ENCODE data around the gene PDGFA.

The PDGFA gene

DNA sequence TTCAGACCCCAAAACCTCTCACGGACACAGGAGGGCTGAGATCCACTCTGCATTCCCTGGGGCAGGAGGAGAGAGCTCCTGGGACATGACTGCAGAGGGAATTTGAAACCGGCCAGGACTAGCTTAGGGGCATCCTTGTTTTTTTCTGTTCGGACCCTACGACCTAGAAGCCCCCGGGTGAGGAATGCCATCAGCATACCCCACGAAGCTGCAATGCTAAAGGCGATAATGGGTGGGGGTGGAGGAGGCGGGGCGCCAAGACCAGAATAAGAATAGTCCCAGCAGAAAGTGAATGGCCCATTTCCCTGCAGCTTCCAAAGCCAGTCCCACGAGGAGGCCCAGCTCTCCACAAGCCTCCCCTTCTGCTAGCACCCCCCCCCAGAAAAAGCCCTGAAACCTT lies 4.0 kb downstream of the PDGFA start:
- DNase-seq: no peak

DNA sequence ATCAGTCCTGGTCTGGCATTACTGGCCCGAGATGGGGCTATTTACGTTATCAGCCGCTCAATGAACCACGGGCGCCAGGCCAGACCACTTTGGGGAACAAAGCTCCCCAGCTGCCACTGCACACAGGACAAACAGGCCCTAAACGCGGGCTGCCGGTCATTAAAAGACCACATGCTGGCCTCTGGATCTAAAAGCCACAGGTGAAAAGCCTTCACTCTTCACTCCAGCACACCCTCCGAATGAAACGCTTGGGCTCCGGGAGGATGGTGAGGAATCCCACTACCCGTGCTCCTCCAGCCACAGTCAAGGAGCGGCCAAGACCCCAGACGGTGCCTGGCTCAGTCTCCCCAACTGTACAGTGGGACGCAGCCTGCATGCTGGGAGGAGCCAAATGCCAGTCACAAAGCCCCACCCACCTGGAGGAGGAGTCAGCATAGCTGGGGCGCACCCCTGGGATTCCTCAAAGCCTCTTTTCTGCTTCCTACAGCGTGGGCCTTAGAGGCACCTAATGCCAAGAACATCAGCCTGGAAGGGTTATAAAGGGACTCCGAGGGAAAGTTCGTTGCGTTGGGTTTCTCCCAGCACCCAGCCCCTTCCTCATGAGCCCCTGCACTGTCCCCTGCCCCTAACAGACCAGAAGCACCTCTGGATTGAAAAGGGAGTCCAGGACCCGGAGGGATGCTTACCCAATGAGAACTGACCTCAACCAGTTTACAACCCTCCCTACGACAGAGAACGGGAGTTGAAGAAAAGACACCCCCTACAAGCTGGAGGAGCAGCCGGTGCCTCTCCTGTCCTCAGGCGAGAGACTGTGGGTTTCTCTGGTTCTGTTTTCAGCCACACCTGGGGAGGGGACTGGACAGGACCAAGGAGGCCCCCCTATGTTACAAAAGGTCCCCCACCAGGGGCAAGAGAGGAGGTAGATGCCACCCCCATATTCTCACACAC lies 4.7 kb downstream of the PDGFA start:
- DNase-seq: no peak

DNA sequence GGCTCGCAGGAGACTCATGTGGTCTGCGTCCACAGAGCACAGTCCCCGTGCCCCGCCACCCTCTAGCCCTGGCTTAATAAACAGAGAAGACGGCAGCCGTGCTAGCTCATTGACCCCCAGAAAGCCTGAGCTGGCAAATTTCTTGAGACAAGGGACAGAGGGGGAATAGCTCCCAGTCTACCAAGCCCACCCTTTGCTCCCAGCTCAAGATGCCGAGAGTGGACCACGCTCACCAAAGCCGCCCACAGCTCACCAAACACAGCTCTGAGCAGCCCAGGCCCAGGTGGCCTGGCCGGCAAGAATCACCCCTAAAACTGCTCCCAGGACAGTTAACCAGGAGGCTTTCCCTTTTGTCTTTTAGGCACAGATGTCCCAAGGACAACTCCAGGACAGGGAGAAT lies 5.4 kb downstream of the PDGFA start:
- no peak for DNase-seq

DNA sequence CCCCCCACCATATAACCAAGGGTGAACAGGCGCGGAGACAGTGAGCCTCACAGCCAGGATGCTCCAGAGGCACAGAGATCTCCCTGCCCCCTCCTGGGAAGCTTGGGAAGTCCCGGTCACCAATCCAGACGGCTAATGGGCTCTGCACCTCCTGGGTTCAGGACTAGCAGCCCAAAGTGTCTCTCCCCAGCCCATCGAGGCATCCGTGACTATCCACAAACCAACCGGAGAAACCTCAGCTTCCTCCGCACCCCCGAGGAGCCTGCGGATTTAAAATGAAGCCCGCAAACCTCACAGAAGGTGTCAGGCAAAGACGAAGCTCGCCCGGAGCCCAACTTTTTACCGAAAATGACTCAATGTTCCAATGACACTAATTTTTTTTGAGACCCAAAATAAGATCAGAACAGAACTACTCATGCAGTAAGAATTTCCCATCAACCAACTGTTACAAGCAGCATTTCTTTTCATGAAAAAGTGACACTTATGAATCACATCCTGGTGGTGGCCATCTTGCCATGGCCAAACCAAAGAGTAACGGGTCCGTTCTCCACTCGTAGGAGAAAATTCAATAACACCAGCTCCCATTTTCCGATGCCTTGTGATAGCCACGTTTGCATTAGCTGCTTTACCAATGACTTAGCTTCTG lies 6.0 kb downstream of the PDGFA start:
- no peak for DNase-seq

DNA sequence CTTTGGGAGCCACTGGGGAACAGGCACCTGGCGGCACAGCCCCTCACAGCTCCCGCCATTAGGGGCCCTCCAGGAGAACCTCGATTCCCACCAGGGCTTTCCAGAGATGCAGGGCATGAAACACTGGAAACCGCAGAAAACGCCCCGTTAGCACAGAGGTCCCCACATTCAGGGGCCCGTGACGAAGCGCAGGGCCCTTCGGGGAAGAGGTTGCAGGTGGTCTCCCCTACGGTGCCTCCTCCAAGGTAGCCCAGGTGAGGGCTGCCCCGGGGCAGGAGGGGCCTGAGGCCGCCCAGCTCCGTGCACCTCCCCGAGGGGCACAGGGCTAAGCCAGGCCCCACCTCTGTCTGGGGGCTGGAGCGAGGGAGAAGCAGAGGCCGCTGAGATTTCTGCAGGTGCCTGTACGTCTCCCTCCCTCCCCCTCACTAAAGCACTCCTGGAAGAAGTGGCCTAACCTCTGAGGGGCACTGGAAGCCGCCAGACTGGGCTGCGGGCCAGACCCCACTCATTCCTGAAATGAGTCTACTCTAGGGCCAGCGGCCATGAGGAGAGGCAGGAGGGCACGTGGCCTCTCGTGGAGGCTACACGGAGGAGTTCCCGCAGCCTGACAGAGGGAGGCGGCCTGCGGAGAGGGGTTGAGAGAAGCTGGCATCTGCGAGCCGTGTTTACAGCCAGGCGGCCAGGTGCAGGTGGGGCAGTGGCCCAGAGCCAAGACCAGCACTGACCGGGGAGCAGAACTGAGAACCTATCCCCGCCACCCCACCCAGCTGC lies 6.9 kb downstream of the PDGFA start:
- DNase-seq: no peak

DNA sequence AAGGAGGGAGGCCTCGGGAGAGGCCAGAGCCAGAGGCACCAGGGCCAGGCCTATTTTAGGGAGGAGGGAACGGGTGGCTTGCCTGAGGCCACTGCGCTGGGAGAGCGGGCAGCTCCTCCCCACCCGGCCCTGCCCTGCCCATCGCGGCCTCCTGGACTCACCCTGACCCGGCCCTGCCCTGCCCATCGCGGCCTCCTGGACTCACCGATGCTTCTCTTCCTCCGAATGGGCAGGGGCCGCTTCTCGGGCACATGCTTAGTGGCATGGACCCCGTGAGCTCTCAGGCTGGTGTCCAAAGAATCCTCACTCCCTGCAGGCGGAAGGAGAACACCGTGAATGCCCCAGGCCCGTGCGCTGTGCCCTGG lies 7.5 kb downstream of the PDGFA start:
- no peak for DNase-seq

DNA sequence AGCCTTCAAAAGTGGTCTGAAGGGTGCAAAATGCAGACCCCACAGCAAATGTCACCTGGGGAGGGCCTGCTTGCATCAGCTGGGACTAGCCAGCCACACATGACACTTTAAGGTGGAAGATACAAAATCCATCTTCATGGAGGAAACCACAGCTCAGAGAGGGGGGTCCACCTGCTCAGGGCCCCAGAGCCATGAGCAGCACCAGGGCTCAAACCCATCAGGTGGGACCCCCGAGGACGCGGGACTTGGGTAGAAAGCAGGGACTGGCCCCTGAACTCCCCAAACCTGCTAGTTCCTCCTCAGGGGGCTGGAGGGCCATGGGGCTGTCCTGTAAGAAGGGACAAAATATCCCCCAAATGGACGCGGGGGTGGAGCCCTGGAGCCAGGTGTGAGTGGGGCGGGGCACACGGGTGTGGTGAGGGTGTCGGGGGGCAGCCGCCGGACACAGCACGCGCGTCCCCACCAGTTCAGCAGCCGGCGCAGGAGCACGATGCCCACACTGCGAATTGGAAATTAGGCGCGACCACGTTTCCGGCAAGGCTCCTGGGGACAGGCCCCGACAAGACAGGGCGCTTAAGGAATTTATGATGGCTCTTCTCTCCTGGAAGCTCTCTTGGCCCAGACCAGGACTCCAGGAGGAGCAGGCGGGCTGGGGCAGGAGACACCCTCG lies 8.0 kb downstream of the PDGFA start:
- DNase-seq: no peak

DNA sequence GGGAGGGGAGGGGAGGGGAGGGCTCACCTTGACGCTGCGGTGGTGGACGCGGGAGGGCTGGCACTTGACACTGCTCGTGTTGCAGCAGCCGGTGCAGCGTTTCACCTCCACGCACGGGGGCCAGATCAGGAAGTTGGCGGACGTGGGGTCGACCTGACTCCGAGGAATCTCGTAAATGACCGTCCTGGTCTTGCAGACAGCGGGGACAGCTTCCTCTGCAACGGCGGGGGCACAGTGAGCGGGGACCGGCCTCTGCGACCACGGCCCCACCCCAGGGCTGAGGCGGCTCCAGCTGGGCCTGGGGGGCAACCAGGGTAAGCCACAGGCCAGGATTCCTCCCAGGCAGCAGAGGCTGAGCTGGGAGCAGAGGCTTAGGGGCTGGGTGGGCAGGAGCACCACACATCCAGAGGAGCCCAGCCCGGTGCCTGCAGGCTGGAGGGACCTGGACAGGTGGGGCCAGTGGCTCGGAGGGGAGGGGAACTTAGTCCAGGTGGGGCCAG lies 8.8 kb downstream of the PDGFA start:
- DNase-seq: no peak

DNA sequence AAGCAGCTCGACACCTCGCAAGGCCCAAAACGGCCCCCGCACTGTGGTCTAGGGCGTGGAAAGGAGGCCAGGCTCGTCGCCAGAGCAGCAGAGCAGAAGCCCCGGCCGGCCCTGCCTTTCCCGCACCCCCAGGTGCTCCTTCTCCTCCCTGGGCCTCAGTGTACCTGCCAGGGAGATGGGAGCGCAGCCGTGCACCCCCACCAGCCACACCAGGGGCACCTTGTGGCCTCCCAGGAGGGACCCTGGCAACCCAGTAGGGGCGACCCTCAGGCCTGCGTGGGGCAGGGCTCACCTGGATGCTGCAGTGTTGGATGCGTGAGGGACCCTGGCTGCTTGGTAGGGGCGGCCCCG lies 9.5 kb downstream of the PDGFA start:
- no peak for DNase-seq

DNA sequence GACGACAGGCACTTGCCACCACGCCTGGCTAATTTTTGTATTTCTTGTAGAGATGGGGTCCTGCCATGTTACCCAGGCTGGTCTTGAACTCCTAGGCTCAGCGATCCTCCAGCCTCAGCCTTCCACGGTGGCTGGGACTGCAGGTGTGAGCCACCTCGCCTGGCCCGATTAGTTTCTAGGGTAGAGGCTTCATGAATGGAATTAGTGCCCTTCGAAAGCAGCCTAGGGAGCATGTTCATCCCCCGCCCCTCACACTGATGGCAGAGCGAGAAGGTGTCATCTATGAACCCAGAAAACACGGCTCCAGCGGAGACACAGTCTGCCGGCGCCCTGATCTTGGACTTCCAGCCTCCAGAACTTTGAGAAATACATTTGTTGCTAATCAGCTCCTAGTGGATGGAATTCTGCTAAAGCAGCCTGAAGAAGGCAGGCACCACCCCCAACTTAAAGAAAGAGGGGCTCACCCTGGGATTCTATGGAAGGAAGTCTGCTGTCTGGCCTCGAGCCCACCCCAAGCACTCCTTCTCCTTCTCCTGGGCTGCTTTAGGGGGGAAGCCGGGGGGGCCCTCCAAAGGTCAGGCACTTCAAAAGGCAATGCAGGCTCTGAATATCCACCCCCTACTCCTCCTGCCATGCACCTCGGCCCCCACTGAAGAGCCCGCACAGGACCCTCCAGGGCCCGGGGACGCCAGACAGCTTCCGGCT lies 10.1 kb downstream of the PDGFA start:
- no peak for DNase-seq

DNA sequence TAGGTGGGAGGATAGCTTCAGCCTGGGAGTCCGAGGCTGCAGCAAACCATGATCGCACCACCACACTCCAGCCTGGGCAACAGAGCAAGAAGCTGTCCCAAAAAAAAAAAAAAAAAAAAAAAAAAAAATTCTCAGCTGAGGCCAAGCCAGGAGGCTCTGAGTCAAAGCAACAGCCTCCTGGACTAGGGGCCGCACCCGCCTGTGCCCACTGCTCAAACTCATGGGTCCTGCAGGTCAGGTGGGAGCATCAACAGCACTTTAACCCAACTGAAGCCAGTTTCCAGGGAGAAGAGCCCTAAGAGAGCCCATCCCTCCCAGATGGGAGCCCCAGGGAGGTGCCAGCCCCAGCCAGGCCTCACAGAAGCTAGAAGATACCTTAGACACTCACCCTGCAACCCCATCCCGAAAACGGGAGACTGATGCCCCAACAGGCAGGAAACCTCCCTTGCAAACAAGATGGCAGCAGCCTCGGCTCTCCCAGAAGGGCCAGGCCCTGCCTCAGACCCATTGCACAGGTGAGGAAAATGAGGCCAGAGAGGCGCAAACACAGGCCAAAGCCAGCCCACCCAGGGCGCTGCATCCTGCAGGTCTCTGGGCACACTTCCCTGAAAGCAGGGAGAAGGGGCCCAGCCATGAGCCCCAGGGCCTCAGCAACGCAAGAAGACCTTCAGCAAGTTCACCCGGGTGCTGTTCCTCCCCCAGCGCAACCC lies 11.0 kb downstream of the PDGFA start:
- no peak for DNase-seq

DNA sequence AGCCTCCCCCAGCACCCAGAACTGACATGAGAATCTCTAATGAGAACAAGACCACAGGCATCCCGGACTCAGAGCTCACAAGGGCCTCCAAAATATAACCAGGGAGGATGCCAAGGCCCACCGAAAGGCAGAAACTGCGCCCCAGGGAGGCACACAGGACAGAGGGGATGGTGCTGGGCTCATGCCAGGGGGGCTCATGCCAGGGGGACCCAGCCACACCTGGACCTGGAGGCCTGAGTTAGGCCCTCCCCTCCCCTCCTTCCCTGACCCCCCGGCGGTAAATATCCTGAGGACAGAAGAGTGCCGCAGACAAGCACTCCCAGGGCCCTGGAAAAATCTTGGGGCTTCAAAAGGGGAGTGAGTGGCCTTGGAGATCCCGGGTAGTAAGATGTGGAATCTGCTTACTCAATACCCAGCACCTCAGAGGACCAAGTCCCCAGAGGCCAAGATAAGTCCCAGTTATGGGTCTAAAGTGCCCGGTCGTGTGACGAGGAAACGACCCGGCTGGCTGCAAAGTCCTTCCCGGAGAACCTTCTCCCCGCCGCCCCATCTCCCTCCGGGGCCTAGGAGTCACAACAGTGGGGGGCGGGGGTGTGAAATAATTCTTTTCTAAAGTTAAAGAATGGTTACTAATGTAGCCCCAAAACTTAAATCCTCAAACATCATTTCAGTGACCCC lies 11.9 kb downstream of the PDGFA start:
- no peak for DNase-seq

DNA sequence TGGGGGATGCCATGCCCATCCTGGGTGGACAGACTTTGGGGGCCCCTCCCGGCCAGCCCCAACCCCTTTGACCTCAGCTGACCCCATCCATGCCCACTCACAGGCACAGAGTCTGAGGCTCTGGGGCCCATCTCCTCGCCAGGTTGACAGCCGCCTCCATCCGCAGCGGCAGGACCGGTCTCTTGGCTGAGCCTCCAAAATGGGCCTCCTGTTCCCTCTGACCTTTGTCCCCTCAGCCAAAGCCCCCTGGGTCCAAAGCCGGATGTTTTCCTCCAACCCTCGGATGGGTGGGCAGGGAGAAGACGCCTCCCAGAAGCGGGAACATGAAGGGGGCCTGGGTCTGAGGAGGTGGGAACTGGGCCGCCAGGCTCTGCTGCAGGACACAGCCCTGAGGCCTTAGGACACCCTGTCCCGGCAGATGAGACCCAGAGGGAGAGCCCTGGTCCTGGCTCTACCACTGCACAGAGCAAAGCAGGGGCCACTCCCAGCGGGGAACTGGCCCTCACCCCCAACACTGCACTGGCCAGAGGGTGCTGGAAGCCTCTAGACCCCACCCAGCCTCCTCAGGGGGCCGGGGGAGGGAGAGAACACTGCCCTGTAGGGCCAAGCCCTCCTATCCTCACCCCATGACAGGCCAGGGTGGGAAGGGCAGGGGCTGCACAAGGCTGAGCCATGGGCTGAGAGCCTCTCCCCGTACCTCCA lies 12.6 kb downstream of the PDGFA start:
- no peak for DNase-seq

DNA sequence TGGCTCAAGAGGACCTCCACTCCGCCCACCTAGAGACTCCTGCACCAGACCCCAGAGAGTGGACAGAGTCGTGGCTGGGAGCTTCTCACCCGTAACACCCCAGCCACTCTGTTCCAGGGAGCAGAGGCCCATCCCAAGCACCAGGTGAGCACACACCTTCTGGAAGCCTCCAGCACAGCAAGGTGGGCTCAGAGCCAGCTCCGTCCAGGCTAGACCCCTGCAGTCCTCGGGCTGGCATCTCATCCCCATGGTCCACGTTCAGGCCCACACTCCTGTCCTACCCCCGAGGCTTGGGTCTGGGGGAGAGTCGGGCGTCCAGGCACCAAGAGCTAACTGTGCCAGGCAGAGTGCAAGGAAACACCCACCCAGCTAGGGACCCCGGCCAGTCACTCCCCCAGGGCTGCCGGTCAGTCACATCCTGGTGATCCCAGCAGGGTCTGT lies 13.2 kb downstream of the PDGFA start:
- DNase-seq: no peak

DNA sequence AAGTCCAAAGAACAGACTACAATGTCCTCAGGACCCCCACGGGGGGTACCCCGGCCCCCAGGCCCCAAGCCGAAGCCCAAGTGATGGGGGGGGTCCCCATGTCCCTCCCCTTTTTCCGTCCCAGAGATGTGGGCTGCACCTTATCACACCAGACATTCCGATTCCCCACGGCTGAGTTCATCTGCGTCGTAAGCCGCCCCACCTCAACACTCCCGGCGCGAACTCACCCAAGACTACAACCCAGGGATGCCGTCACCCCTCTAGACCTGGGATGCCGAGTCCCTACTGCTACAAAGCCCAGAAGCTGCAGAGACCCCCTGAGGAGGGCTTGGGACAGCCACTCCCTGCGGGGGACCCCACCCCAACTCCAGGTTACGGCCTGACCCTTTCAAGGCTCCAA lies 14.5 kb downstream of the PDGFA start:
- no peak for DNase-seq

DNA sequence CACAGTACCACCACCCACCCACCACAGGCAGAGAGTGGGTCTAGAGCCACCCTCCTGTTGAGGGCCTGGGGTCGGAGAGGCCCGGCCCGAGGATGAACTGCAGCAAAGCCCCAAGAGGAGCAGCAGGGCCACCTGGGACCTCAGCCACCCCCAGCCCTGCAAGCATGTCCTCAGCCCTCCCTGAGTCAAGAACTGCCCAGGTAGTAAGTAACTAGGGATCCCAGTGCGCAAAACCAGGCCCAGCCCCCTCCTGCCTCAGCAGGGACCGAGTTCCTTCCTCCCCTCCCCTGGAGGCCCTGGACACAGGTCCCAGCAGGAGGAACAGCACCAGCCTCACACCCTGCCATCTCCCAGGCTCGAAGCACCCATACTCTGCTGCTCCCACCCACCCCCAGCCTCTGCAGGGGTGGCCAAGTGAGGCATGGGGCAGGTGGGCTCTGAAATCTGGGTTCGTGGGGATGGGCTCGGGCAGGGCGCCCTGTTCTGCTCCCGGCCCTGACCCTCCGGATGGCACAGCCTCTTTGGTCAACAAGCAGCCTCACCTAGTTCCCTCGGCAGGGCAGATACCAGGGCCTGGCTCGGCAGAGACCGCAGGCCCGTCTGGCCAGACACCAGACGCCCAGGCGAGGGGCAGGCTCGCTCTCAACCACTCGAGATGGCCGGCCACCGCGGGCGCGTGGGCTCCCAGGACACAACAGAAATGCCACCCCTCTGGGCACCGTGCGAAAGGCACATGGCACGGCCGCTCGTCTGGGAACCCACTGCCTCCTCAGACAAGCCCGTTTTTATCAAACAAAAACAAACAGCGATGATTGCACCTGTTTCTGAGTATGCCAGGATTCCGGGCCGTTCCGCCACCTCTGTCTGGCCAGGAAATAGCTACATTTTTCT lies 15.2 kb downstream of the PDGFA start:
- DNase-seq: no peak

DNA sequence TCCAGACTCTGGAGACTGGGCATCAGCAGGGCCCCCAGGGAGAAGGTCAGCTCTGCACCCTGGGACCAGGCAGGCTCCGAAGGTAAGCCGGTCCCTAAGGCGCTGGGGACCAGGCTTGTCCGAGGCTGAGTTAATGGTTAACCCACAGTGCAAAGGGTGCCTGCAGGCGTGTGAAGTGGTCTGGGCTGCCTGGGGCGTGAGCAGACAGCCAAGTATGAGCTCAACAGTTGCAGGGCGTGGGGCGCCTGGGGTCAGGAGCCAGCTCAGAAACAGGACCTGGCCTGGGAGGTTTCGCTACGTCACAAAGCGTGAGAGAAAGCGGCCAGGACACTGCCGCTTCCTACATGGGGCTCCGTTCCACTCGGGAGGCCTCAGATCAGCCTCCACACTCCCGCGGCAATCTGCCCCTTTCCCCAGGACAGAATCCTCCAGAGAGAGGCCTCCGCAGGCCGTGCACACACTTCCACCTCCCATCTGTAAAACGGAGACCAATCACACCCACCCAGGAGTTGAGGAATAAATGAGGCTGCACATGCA lies 16.0 kb downstream of the PDGFA start:
- DNase-seq: no peak

DNA sequence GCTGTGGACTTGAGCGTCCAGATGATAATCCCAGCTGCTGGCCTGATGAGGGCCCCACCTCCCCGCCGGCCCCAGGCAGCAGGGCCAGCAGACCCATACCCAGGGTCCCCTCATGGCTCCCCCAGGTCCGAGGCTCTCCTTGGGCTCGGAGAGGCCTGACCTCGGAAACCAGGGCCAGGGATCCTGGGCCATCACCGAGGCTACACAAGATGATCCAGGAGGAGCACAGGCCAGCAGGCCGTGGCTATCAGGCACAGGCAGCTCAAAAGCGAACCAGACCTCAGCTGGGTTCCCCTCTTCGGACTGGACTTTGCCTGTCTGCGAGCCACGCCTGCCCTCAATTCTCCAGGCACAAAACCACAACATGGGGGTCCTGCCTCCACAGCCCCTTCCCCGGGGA lies 17.4 kb downstream of the PDGFA start:
- no peak for DNase-seq

DNA sequence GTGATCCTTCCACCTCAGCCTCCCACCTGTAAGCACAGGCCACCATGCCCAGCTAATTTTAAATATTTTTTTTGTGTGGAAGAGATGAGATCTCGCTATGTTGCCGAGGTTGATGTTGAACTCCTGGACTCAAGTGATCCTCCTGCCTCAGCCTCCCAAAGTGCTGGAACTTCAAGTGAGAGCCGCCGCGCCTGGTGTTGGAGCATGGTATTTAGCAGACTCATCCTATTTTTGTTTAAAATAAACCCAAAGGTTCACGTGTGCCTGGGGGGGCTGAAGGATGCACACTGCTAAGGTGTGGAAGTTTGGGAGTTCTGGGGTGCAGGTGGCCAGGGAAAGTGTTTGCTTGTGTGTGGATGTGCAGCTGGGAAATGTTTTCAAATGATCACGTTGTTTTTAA lies 18.1 kb downstream of the PDGFA start:
- DNase-seq: no peak

Data from NCI-H1417 treated with DMSO at 0.1 percent for 48 hours (cell line).